ENCODE data around the gene COMP.

COMP gene

DNA sequence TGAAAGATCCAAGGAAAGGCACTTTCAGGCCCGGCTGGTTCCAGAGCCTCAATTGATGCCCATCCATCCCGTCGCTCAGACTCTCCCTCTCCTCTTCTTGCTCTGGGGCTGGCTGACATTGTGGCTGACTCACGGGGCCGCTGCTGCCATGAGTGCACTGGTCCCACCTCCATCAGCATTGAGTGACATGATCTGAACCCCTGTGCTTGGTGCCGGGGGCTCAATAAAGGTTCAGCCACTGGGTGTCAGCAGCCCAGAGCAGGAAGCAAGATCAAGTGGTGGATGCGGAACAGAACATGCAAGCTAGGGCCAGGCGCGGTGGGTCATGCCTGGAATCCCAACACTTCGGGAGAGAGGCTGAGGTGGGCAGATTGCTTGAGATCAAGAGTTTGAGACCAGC lies 39.5 kb downstream of the COMP start:
- no peak for DNase-seq
- TF ChIP-seq, protein P1, sequence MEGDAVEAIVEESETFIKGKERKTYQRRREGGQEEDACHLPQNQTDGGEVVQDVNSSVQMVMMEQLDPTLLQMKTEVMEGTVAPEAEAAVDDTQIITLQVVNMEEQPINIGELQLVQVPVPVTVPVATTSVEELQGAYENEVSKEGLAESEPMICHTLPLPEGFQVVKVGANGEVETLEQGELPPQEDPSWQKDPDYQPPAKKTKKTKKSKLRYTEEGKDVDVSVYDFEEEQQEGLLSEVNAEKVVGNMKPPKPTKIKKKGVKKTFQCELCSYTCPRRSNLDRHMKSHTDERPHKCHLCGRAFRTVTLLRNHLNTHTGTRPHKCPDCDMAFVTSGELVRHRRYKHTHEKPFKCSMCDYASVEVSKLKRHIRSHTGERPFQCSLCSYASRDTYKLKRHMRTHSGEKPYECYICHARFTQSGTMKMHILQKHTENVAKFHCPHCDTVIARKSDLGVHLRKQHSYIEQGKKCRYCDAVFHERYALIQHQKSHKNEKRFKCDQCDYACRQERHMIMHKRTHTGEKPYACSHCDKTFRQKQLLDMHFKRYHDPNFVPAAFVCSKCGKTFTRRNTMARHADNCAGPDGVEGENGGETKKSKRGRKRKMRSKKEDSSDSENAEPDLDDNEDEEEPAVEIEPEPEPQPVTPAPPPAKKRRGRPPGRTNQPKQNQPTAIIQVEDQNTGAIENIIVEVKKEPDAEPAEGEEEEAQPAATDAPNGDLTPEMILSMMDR (IDR thresholded peaks at IDR 0.05; ENCODE audit: low read depth, low read length, missing control alignments): no peak
- H3K27me3 ChIP-seq (replicated peaks): no peaks in the 10 kb centered on the region
- no peak overlapping the region for H3K4me3 ChIP-seq (ENCODE audit: low read depth, low read length)
- H3K36me3 ChIP-seq (replicated peaks): no peaks in the 10 kb centered on the region
- in situ Hi-C loops (cut with HindIII; ENCODE audit: low pct_ligation_motif_present, low sequenced_read_pairs): no loop called here
- H3K27ac ChIP-seq: no peak overlapping the region

- TF ChIP-seq, protein P1 (IDR thresholded peaks at IDR 0.05; ENCODE audit: low read depth, low read length, missing control alignments): no peak
- in situ Hi-C loops (cut with HindIII; ENCODE audit: low pct_ligation_motif_present, low sequenced_read_pairs): no loop called here
- Histone ChIP-seq H3K27me3 (replicated peaks) (no peaks in the 10 kb centered on the region), H3K27ac (no peak overlapping the region), H3K36me3 (replicated peaks) (no peaks in the 10 kb centered on the region), H3K4me3 (ENCODE audit: low read depth, low read length) (no peak overlapping the region)
- no peak for DNase-seq
Measured at GRCh38 chr19:18750295-18750970, 40.7 kb downstream of the COMP start.

DNA sequence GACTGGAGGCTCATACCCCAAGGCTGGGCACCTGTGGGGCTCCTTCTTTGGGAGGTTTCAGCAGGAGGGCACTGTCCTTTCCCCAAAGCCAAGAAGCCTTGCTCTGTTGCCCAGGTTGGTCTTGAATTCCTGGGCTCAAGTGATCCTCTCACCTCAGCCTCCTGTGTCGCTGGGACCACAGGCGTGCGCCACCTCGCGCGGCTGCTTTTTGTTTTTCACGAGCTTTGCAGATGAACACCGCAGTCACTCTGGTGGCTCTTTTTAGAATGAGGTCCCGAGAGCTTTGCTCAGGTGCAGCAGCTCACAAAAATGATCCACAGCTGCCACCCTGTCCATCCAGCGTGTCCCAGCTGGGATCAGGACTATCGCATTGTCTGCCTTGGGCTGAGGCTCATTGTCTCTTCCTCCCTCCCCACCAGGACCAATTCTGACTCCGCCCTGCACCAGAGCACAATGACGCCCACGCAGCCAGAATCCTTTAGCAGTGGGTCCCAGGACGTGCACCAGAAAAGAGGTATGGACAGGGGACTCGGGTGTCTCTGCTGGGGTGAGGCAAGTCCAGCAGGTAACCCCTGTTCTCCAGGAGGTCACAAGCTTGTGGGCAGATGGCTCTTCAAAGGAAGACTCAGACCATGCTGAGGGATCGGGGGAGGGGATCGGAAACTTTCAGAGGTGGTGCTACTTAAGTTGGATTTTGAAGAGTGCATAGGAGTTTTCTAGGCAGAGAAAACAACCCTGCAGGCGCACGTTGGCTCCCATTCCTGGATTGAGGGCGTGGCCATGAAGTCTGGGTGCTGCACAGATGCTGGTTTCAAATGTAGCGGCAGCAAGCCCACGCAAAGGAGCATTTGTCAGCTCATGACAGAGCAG lies 41.5 kb downstream of the COMP start:
- H3K4me3 ChIP-seq (ENCODE audit: low read depth, low read length): no peak overlapping the region
- DNase-seq: no peak
- no peak overlapping the region for H3K27ac ChIP-seq
- H3K27me3 ChIP-seq (replicated peaks): no peaks in the 10 kb centered on the region
- in situ Hi-C loops (cut with HindIII; ENCODE audit: low pct_ligation_motif_present, low sequenced_read_pairs): no loop called here
- TF ChIP-seq, protein P1 (IDR thresholded peaks at IDR 0.05; ENCODE audit: low read depth, low read length, missing control alignments): no peak
- no peaks in the 10 kb centered on the region for H3K36me3 ChIP-seq (replicated peaks)

GRCh38 chr19:18746401-18747325 lies 44.4 kb downstream of the COMP start:
- in situ Hi-C loops (cut with HindIII; ENCODE audit: low pct_ligation_motif_present, low sequenced_read_pairs): no loop called here
- DNase-seq: no peak
- Histone ChIP-seq H3K27ac (no peak overlapping the region), H3K27me3 (replicated peaks) (no peaks in the 10 kb centered on the region), H3K36me3 (replicated peaks) (no peaks in the 10 kb centered on the region), H3K4me3 (ENCODE audit: low read depth, low read length) (no peak overlapping the region)
- TF ChIP-seq, protein P1 (IDR thresholded peaks at IDR 0.05; ENCODE audit: low read depth, low read length, missing control alignments): no peak

DNA sequence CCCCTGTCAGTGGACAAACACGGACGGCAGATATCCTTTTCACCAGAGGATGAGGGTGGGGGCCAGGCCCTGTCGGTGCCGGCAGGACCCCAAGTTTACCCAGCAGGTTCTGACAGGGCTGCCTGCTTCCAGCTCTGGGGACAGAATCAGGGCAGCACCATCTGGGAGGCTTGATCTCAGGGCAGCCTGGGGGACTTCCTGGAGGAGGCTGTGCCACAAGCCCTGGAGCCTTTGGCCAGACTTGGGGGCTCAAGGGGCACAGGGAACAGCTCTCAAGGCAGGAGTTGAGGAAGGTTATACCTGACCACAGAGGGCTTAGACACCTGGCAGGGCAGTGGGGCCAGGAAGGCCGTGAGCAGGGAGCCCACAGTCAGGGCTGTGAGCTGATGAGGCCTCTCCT lies 45.2 kb downstream of the COMP start:
- DNase-seq: no peak
- Histone ChIP-seq H3K36me3 (replicated peaks) (no peaks in the 10 kb centered on the region), H3K4me3 (ENCODE audit: low read depth, low read length) (no peak overlapping the region), H3K27ac (no peak overlapping the region), H3K27me3 (replicated peaks) (no peaks in the 10 kb centered on the region)
- in situ Hi-C loops (cut with HindIII; ENCODE audit: low pct_ligation_motif_present, low sequenced_read_pairs): no loop called here
- TF ChIP-seq, protein P1 (IDR thresholded peaks at IDR 0.05; ENCODE audit: low read depth, low read length, missing control alignments): no peak
